Frontal cortex (tissue), 4 donors: Measurements from ENCODE around the gene TARBP1. TPM values are rescaled to one million over a fixed set of nuclear protein-coding genes. Genes with fewer than 3 reads are reported as not detected.
"Not testable (repeated sequence)": the region's sequence is repeated elsewhere in the genome, so short reads cannot be mapped to it uniquely, and the experiment has no call there.

Experiments
- DNase-seq, 2 donors: peaks; one replicate each; pipeline ENCODE4 v3.0.0; 2012; ENCODE audit warnings: low spot score in 2 of 2
- FAIRE-seq: peaks from 2 replicates; lab custom pipeline; 2012; peaks lifted over from hg19 to GRCh38; lab: Jason Lieb, UNC
- total RNA-seq: library from RNA; depleted of rRNA; stranded (reverse); fragments of >200 nt; gene quantifications from one replicate; pipeline ENCODE4 v1.2.3, GENCODE V29; 2014
- donor health status: control.
- donor health status: control.
- donor health status: control.

The TARBP1 gene, protein sequence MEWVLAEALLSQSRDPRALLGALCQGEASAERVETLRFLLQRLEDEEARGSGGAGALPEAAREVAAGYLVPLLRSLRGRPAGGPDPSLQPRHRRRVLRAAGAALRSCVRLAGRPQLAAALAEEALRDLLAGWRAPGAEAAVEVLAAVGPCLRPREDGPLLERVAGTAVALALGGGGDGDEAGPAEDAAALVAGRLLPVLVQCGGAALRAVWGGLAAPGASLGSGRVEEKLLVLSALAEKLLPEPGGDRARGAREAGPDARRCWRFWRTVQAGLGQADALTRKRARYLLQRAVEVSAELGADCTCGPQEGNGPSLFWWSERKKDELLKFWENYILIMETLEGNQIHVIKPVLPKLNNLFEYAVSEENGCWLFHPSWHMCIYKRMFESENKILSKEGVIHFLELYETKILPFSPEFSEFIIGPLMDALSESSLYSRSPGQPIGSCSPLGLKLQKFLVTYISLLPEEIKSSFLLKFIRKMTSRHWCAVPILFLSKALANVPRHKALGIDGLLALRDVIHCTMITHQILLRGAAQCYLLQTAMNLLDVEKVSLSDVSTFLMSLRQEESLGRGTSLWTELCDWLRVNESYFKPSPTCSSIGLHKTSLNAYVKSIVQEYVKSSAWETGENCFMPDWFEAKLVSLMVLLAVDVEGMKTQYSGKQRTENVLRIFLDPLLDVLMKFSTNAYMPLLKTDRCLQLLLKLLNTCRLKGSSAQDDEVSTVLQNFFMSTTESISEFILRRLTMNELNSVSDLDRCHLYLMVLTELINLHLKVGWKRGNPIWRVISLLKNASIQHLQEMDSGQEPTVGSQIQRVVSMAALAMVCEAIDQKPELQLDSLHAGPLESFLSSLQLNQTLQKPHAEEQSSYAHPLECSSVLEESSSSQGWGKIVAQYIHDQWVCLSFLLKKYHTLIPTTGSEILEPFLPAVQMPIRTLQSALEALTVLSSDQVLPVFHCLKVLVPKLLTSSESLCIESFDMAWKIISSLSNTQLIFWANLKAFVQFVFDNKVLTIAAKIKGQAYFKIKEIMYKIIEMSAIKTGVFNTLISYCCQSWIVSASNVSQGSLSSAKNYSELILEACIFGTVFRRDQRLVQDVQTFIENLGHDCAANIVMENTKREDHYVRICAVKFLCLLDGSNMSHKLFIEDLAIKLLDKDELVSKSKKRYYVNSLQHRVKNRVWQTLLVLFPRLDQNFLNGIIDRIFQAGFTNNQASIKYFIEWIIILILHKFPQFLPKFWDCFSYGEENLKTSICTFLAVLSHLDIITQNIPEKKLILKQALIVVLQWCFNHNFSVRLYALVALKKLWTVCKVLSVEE (N-terminal part only)
- total RNA-seq, result 63.2 TPM

DNA sequence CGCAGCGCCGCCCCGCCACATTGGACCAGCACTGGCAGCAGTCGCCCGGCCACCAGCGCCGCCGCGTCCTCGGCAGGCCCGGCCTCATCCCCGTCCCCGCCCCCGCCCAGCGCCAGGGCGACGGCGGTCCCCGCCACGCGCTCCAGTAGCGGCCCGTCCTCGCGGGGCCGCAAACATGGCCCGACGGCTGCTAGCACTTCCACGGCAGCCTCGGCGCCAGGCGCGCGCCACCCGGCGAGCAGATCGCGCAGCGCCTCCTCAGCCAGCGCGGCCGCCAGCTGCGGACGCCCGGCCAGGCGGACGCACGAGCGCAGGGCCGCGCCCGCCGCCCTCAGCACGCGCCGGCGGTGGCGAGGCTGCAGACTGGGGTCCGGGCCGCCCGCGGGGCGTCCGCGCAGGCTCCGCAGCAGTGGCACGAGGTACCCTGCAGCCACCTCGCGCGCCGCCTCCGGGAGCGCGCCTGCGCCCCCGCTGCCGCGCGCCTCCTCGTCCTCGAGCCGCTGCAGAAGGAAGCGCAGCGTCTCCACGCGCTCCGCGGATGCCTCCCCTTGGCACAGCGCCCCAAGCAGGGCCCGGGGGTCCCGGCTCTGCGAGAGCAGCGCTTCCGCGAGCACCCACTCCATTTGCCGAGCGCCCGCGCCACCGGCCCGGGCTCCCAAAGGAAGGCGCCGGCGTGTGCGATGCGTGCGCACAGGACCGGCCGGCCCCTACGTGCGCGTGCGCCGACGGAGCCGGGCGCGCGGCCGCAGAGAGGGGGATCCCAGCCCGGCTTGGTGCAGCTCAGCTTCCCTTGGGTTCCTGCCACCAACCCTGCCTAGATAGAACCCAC lies at the start of gene TARBP1:
TARBP1 (minus strand) TSS at position 699 of the 829 bp plus-strand sequence; CDS start at position 623, 76 bp downstream.
- FAIRE-seq, result no peak

DNA sequence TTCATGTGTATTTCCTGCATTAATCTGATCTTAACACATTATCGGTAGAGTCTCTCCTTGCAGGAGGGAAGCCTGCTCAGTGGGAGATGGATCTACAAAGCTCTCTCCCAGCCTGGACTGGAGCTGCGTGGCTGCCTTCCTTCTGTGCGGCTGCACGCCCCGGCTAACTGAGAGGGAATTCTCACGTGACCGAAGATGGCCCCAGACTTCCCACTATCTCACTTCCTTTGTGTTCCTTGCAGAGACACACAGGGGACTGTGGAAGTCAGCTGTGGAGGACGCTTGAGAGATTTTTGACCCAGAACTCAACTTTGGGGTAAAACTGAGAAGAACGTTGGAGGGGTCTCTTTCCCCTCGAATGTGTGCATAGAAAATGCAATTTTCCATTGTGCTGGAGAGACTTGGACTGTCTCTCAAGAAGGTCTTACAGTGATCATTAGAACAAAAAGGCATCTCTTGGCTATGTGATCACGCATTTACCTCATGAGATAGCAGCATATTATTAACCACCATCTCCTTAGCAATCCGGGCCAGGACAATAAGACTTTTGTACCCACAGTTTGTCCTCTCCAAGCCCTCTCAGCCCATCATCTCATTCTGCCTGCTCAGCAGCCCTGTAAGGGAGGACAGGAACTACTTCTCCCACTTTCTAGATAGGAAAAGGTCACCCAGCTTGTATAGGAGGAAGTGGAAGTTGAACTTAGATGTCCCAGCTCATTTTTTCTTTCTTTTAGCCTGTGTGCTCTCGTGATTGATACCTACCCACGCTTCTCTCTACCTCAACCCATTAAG lies 49.3 kb upstream of the TARBP1 start:
- DNase-seq (no peak), FAIRE-seq (no peak)

More for the DNA sequence above, at the start of gene TARBP1:
- DNase-seq, result peak; percentile 62 to 72

DNA sequence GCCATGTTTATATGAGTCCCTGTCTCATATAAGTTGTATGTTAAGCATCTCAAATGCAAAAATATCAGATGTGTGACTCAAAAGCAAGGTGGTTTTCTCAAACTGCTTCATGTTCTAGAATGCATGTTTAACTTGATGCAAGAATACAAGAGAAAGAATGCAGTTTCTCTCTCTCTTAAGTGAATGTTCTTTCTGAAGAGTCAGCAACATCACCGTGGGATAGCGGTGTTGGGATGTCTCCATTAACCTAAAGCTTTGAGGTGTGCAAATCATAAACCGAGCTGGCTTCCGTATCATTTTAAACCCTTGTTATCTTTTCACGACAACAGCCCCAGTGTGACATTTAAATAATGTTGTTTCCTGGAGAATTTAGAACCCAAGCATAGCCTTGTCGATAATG lies 48.4 kb upstream of the TARBP1 start:
- DNase-seq (no peak), FAIRE-seq (no peak)

DNA sequence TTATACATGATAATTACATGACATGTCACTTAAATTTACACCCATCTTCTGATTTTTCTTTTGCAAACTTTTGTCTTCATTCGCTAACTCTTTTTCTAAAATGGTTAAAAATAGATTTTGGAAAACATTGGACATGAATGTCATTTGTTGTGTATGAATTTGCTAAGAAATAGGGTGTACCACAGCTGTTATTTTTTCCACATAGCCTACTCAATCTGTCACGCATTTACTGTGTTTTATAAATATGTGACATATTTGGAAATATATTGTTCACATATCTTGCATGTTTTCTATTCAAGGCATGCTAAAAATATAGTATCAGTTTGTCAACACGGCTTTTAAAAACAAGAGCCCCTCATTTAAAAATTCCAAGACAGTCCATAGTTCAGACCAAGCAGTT lies 47.9 kb upstream of the TARBP1 start:
- DNase-seq, result no peak
- no peak for FAIRE-seq

DNA sequence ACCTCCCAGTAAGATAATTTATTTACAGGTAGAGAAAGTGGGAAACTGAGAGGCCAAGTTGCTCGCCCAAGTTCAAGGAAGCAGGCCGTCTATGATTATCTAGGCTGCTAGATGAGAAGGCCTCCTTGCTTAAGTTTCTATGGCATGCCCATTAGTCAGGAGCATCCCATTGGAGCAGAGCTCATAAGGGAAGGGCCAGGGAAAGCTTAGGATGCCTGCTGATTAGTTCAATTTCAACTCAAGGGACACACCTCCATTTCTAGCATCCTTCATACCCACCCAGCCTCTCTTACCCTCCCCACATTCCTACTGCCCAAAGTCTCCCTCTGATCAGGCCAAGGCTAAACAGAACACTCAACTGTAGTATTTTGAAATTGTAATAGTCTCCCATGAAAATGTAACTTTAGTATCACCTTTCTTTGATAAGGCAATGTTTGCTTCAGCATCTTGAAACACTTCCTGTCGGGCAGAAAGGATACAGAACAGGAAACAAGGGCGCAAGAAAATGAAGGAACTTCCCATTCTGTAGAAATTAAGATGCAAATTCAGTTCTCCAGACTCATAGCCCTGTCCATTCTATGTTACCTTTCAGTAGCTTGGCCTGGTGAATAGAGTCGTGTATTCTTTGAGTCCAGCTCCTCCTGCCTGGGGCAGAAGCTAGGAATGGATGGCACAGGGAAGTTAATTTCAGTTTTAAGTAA lies 46.3 kb upstream of the TARBP1 start:
- no peak for FAIRE-seq
- no peak for DNase-seq

DNA sequence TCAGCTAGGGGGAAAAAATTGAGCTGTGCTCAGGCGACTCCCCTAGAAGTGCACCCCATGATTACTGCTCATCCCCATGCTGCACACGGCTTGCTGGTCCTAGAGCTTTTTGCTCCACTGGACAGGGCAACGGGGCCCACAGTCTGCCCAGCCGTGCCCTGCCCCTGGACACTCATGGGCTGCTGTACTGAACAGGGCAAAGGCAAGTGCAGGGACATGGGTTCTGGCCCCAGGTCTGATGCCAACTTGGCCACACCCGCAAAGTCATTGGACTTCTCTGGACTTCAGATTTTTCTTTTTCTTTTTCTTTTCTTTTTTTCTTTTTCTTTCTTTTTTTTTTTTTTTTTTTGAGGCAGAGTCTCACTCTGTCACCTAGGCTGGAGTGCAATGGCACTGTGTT lies 42.9 kb upstream of the TARBP1 start:
- no peak for FAIRE-seq

DNA sequence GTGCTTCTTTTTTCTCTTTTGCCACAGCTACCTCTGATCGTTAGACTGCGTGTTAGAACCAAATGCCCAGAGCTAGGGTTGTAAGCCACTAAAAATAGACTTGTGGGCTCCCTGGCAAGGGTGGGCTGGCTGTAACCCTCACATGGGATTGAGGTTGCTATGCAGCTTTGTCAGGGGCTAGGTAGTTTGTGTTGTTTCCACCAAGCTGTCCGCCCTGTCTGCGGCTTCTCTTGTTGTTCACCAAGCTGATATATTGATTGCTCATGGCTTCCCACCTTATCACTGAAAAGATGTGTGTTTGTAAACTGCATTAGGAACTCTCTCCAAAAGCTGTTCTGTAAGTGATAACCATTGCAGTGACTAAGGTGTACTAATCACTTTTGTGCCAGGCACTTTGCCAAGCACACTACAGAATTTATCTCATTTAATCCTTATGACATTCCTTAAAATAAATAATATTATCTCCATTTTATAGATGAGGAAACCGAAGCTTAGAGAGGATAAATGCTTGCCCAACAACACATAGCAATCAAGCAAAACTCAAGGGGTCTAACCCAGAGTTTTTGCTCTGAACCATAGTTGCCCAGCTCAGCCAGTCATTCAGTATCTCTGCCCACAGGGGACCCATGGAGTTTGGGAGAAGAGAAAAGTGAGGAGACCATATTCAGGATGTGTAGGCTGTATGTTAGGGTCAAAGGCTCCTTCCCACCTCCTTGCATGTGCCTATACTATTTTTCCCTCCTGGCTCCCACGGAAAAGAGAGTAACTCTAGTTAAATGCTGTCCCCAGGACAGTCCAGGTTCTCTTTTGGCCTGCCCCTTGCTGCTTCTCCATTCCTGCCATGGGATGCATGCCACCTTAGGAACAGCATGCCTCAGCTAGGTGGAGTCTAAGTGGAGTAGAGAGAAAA lies 42.2 kb upstream of the TARBP1 start:
- no peak for DNase-seq
- FAIRE-seq, result no peak

More for the DNA sequence above, 42.9 kb upstream of the TARBP1 start:
- DNase-seq, result no peak

DNA sequence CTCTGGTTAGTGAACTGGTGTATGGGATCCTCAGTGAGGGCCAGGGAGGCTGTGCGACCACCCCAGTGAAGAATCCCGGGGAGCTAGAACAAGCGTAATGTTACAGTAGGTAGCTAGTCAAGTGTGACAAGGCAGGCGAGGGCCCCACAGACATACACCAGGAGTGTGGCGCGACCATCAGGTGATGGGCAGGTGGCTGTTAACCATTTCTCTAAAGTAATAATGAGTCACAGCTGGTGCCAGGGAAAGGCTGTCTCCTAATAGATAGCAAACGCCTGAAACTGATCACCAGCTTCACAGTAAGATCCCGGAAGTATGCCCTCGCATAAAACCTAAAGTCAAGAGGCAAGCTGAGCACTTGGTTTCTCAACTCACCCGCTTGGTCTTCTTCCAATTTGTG lies 40.5 kb upstream of the TARBP1 start:
- FAIRE-seq (no peak), DNase-seq (no peak)

DNA sequence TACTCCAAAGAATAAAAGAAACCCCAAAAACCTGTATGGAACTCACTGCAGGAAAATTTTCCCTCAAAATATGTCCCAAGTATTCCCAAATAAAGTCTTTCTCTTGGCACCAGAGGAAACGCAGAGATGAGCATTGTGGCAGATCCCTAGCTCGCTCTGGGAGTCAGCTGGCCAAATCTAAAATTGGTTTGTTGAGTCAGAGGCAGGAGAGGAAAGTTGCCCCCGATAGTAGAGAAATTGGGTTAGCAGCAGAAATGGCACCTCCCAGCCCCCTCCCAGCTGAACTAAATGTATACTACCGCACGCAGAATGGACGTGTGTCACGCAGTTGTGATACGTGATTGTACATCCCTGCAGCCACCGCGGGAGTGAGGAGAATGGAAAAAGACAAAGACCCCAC lies 39.9 kb upstream of the TARBP1 start:
- DNase-seq (no peak), FAIRE-seq (no peak)

DNA sequence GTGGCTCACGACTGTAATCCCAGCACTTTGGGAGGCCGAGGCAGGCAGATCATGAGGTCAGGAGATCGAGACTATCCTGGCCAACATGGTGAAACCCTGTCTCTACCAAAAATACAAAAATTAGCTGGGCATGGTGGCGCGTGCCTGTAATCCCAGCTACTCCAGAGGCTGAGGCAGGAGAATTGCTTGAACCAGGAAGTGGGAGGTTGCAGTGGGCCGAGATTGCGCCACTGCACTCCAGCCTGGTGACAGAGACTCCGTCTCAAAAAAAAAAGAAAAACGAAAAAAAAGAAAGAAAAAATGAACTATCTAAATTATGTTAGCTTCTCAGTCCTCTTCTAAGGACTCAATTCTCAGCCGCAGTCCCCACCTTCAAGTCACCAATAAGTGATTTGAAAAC lies 39.1 kb upstream of the TARBP1 start:
- FAIRE-seq, DNase-seq: not testable (repeated sequence)

DNA sequence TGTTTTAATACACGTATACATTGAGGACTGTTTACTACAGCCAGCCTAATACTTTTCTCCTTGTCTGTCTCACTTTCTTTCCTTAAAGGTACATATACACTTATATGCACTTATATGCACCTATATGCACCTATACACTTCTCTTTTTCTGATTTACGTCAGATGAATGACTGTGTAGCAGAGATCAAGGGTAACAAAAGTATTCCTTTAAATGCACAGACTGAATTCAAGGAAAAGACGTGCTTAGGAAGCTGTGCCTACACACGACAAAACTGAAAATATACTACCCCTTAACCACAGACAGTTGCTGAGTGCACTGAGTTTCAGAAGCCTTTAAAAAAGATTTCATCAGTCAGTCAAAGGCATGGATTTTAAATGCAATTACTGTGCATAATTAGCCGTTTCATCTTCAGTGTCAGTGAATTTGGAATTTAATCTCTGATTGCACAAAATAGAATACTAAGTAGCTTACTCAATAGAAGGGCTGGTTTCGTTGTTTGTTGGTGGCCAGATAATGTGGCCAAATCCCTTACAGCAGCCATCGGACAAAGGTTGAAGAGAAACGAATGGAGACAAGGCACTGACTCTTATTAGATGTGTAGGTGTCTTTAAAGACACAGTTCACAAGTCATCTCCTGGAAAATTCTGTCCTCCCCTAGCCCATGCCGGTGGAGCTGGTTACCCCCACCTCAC lies 38.3 kb upstream of the TARBP1 start:
- no peak for FAIRE-seq
- no peak for DNase-seq

DNA sequence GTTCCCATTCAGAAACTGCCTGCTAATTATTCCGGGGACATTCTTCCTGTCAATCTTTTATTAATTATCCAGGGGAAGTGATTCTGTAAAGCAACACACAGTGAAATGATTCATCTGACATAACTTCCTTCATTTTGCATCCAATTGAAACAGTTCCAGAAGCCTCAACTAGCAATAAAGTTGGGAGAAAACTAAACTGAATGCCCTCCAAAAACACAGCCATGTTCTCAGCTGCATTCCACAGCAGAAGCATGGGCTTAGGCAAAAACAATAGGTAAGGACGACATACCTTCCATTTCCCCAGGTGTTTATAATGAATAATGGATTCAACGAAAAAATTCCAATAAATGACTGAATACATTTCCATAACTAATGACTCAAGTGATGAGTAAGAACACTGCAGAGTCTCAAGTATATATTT lies 36.9 kb upstream of the TARBP1 start:
- FAIRE-seq, result no peak
- no peak for DNase-seq

DNA sequence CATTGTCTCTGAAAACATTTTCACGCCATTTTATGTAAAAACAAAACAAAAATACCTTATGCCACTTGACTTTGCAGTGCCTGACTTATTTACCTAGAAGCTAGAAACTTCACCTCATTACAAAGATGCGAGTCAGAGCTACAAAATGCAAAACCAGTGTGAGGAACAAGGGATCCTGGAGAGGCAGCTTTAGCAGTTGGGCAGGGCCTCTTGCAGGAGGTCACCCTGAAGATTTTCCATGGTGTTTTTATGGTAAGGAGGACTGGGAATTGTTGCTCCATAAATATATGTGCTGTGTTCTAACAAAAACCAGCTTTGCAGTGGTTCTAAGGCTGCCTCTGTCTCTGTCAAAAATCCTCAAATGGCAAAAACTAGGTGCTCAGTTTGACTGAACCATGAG lies 36.4 kb upstream of the TARBP1 start:
- DNase-seq (no peak), FAIRE-seq (no peak)

DNA sequence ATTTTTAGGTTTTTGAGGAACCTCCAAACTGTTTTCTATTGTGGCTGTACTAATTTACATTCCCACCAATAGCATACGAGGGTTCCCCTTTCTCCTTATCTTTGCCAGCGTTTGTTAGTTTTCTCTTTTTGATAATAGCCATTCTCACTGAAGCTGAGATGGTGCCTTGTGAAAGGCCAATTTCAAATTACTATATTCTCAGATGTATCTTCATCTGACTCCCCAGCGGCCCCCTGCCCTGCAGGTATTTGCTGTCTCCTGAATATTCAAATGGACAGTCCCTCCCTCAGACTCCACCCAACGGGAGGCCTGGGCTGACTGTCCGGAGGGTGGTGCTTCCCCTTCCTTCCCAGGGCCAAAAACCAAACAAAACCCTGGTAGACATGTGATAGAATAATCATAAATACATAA lies 33.5 kb upstream of the TARBP1 start:
- no peak for DNase-seq
- FAIRE-seq, result no peak

DNA sequence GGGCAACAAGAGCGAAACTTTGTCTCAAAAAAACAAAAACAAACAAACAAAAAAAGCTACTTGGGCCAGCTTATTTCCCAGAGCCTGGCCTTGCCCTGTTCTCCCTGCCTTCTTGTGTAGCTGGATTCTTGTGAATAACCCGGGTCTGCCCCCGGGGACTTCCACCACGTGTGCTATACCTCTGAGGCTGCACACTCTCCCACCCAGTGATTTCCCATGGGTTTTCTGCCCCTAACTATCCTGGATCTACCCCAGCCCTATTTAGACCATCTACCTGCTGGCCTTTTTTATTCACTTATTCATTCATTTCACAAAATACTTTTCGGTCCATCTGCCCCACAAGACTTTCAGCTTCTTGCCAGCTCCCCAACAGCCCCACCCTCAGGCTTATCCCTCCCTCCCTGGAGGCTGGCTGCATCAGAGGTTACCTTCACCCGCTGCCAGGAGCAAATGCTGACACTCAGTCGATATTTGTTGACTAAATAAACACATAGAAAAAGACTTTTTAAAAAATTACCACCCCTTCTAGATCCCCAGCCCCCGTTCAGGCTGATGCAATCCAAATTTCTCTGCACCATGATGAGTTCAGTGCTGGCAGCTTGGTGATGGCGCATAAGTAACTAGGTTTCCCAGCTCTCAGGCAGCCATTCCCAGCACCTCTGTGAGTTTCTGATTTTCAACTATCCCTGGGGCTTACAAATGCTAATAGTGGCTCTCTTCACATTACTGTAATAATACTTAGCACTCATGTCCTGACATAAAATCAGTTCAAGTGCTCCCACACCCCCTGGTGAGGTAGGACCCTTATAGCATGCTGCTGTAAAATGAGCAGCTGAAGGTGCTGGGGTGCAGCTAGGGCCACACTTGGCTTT lies 30.7 kb upstream of the TARBP1 start:
- DNase-seq (no peak), FAIRE-seq (no peak)
